GM15510 (cell line): ENCODE results near the gene PTGER4.

Source experiments
- POLR2A ChIP-seq: IDR thresholded peaks from 3 replicates; pipeline ENCODE4 v1.6.1; 2011; ENCODE audit warnings: borderline replicate concordance; ENCODE audit not compliant: insufficient read length; ENCODE audit errors: extremely low read depth

Gene PTGER4

GRCh38 chr5:40660751-40661150 is 19.0 kb upstream of the PTGER4 start:
- no peak for TF ChIP-seq POLR2A

- TF ChIP-seq POLR2A, result no peak
These were observed 13.9 kb upstream of the PTGER4 start for GRCh38 chr5:40665635-40666298.

GRCh38 chr5:40666657-40667056 is 13.1 kb upstream of the PTGER4 start:
- no peak for TF ChIP-seq POLR2A

- no peak for TF ChIP-seq POLR2A
These were observed 12.5 kb upstream of the PTGER4 start for GRCh38 chr5:40667161-40667663.

- TF ChIP-seq POLR2A, result no peak
These were observed 9.9 kb upstream of the PTGER4 start for GRCh38 chr5:40669606-40670390.

- no peak for TF ChIP-seq POLR2A
These were observed 7.3 kb upstream of the PTGER4 start for GRCh38 chr5:40672425-40672824.

GRCh38 chr5:40674661-40675235 is 5.0 kb upstream of the PTGER4 start:
- TF ChIP-seq POLR2A, result no peak

GRCh38 chr5:40675396-40676133 is 4.2 kb upstream of the PTGER4 start:
- no peak for TF ChIP-seq POLR2A

- TF ChIP-seq POLR2A, result no peak
These were observed 2.9 kb upstream of the PTGER4 start for GRCh38 chr5:40676613-40677343.

- TF ChIP-seq POLR2A, result no peak
These were observed 2.3 kb upstream of the PTGER4 start for GRCh38 chr5:40677456-40677855.

- no peak for TF ChIP-seq POLR2A
These were observed 1.7 kb upstream of the PTGER4 start for GRCh38 chr5:40678026-40678425.

GRCh38 chr5:40678460-40679147 is 1.1 kb upstream of the PTGER4 start:
- TF ChIP-seq POLR2A, result no peak

- TF ChIP-seq POLR2A, result no peak
These were observed 385 bp upstream of the PTGER4 start for GRCh38 chr5:40679148-40679912.
